Thyroid gland (tissue), 4 donors: ENCODE data around the gene PLAAT3.

Experiments
- CTCF ChIP-seq, 6 experiments: fragments of 200-600 bp in 3 of 6; fragments of 450-650 bp in 3 of 6; sonication (generic) in 3 of 6; IDR thresholded peaks; one replicate each; pipeline ENCODE4 v1.5.1; 2016 to 2019; ENCODE audit warnings: antibody characterized with exemption in 6 of 6, mild to moderate bottlenecking in 2 of 6, inconsistent platforms in 1 of 6, moderate library complexity in 1 of 6
- POLR2A ChIP-seq, 2 donors: fragments of 450-650 bp; IDR thresholded peaks; one replicate each; pipeline ENCODE4 v1.6.1; 2017; ENCODE audit warnings: antibody characterized with exemption in 2 of 2, mild to moderate bottlenecking in 2 of 2, moderate library complexity in 1 of 2

DNA sequence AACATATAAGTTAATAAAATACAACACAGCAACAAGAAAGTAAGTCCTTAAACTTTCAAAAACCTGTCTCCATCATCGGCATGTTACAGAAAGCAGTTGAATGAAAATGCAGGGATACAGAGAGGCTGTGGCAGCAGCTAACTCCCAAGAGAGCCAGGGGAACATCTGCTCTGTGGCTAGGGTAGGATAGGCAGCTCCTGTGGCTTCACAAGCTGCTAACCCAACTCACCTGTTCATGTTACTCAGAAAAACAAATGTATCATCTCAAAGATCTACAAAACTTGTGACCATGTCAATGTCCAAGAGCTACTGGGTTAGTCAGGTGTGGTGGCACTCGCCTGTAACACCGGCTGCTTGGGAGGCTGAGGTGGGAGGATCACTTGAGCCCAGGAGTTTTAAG lies 15.2 kb upstream of the PLAAT3 start:
- TF ChIP-seq CTCF (IDR thresholded peaks at IDR 0.05) (no peak), POLR2A (IDR thresholded peaks at IDR 0.05) (no peak)
